NCI-H1105 (cell line): Measurements from ENCODE around the gene UBE2O.

ENCODE experiments used
- DNase-seq: peaks from one replicate; lab custom pipeline; 2025; lab: John Stamatoyannopoulos, UW

The UBE2O gene

GRCh38 chr17:76484228-76484725, 31.3 kb upstream of the UBE2O start:
- DNase-seq, result no peak

DNA sequence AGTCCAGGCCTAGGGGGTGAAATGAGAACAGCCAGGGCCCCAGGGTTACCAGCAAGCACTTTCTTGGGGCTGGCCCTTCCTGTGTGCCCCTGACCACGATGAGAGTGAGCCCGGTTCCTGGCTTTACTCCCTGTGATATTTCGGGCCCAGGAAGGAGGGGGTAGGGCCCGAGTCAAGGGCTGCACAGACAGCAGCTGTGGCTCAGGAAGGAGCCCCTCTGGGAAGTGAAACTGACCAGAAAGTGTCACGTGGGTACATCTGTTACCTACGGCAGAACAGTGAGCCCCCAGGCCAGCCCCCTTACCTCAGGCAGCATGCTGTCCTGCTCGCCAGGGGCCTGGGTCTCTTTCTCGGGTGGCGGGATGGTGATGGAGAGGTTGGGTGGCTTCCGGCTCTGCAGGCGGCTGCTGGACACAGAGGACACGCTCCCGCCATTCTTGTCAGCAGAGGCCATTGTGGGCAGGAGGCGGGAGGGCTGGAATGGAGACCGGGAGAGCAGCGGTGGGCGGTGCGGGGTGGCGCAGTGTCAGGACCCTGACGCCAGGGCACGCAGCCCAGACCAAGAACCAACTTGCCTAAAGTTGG, 28.2 kb upstream of the UBE2O start:
- DNase-seq, result no peak

DNA sequence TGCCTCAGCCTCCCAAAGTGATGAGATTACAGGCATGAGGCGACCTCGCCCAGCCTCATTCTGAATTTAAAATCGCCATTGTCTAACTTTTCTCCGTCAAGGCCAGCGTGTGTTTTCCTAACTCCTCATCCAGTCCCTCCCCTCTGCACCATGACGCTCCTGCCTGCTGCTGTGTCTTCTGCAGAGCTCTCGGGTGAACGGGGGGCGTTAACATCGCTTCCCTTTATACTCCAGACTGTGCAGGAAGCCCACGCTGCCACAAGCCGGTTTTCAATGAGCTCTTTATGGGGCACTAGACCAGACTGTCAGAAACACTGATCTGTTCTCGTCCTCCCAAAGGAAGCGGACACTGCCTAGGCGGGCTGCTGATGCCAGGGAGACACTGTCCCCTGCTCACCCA, 27.7 kb upstream of the UBE2O start:
- DNase-seq, result no peak

GRCh38 chr17:76479515-76480060, 26.6 kb upstream of the UBE2O start:
- DNase-seq, result no peak

DNA sequence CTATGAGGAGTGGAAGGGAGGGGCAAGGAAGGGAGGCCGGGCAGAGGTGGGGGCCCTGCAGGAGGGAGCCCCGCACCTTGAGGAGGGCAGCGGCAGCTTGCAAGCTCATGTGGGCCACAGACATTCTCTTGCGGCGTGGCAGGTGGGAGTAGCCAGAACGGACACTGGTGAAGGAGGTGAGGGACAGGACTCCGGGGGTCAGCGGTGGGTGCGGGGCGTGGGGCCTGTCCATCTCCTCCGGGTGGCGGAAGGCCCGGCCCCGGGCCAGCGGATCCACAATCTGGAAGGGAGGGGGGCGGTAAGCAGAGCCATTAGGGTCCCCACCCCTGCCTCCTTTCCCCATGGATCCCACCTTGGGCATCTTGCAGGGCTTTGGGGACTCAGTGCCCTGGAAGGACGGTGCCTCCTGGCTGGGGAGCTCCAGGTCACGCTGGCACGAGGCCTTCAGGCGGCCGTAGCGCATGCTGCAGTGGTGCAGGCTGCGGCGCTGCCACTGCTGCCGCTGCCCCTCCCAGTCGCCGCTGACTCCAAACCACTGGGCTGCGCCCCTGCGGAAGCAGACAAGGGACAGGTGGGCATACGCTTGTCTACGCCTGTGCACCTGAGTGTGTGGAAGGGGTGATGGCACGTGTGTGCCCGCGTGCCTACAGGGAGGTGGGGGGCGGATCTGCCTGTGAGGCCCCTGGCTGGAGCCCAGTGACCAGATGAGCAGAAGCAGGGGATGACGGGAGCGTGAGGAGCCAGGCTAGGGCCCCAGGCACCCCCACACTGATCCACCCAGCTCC, 26.0 kb upstream of the UBE2O start:
- no peak for DNase-seq

- DNase-seq, result no peak
Observed at GRCh38 chr17:76478097-76478496, 25.1 kb upstream of the UBE2O start.

GRCh38 chr17:76477576-76477975, 24.6 kb upstream of the UBE2O start:
- no peak for DNase-seq

DNA sequence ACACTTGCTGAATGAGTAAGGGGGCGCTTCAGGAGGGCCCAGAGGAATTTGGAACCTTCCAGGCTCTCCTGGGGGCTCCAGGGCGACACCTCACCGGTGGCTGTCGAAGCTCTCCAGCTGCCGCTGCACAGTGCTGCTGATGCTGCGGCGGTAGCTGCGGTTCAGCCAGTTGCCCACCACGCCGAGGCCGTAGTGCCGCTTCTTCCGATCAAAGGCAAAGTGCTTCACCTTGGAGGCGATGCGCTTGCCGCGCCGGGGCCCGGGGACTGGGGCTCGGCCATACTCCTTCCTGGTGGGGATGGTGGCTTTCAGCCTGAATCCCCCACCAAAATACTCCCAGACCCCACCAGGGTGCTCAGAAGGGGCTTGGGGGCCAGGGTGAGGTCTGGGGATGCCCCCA, 23.8 kb upstream of the UBE2O start:
- no peak for DNase-seq

GRCh38 chr17:76475302-76475701, 22.4 kb upstream of the UBE2O start:
- DNase-seq, result no peak

DNA sequence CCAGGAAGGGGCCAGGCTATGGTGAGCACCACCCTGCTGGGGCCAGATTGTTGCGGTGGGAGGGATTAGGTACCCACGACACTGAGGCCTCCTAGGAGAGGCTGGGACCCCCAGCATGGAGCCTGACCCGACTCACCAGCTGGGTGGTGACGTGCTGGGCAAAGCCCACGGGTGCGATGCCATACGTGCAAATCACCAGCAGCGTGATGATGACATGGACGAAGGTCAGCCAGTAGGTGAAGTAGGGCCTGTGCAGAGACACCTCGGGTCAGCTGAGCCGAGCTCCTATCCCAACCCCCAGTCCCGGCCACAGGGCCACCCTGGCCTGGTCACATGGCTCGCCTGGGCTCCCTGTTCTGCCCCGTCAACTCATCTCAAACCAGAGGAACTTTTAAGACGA, 21.9 kb upstream of the UBE2O start:
- no peak for DNase-seq

DNA sequence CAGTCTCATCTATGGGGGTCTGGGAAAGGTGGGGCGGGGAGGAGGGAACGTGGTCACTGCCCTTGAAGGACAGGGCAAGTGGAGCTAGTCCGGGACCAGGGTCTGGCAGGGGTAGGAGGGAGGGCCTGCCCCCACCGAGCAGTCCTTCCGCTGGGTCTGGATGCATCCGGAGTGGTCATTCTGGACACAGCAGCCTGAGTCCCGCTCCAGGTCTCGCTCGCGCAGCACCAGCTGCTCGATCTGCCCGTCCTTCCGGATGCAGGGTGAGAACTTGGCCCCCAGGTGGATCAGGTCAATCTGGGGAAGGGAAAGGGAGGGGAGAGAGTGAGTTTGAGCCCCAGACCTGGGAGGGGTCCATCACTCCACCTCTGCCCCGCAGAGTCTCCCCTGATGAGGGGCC, 21.3 kb upstream of the UBE2O start:
- DNase-seq, result no peak

DNA sequence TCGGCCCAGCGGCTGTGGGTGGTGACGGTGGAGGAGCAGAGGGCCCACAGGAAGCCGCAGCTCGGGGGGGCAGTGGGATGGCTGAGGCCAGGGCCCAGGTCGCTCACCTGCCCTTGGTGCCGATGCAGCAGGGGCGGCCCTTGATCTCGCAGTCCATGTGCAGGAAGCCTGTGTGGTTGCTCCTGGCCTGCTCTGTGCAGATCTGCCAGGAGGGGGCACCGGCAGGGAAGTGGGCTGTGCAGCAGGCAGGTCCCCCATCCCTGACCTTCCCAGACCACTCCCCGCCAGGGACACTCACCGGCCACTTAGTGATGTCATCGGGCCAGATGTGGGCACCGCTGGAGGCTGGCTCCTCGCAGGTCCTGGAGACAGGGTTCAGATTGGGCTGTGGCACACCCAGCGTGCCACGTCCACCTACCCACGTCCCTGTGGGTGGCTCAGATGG, 20.6 kb upstream of the UBE2O start:
- no peak for DNase-seq

- DNase-seq, result no peak
Observed at GRCh38 chr17:76472726-76473125, 19.8 kb upstream of the UBE2O start.

- DNase-seq, result no peak
Observed at GRCh38 chr17:76472258-76472645, 19.3 kb upstream of the UBE2O start.

- no peak for DNase-seq
Observed at GRCh38 chr17:76471498-76472257, 18.7 kb upstream of the UBE2O start.

DNA sequence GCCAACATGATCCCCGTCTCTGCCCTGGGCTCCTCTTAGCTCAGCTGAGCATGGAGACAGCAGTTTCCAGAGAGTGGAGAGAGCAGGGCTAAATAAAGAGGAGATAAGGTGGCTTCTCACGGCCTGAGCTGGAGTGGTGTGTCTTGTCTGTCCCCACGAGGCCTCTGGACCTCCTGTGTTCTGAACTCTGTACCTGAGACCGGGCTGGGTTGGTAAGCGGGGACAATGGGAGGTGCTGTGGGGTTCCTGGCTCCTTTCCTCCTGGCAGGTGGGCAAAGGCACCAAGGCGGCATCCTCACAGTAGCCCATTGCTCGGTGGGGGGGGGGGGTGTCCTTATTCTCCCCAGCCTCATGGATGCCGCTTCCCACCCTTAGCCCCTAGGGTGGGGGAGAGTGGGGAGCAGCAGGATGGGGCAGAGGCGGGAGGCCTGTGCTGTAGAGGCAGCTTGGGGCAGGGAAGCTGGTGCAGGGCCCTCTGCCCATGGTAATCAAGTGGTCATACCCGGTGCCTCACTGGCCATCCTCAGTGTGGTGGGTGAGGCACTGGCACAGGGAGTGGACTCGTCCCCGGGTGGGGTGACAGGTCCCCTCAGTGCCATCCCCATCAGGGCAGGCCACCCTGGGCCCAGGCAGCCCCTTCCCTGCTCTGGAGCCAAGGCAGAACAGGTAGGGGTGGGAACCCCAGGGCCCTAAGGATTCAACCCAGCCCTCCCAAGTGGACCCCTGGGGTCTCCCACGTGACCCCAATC, 17.2 kb upstream of the UBE2O start:
- DNase-seq, result no peak

GRCh38 chr17:76469076-76469990, 16.4 kb upstream of the UBE2O start:
- DNase-seq, result no peak

DNA sequence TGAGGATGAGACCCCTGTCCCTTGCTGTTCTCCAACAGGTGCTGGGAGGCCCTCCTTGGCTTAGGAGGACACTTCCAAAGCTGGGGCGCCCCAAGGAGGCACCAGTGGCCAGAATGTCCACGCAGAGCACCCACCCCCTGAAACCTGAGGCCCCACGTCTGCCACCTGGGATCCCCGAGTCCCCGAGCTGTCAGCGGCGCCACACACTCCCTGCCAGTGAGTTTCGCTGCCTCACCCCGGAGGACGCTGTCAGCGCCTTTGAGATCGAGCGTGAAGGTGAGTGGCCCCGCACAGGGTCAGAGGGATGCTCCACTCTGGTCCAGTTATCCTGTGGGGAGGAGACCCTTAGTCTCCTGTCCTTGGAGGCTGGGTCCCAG, 15.7 kb upstream of the UBE2O start:
- DNase-seq, result no peak

- no peak for DNase-seq
Observed at GRCh38 chr17:76467809-76468633, 15.1 kb upstream of the UBE2O start.

DNA sequence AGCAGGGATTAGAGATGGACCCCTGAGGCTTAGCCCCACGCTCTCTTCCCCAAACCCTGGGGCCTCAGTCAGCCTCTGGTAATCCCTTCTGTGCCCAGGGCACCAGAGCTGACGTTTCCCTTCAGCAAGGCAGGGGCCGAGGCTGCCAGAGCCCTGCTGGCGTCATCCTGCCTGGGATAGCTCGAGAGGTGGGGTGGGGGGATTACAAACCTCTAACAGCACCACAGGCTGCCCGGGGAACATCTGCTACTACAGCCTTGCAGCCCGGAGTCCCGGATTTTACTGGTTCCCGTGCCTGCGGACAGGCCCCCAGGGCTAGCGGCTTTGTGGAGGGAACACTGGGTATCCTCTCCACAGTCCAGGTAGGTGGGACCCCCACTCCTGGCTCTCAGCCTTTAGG, 14.4 kb upstream of the UBE2O start, which contains the start of gene AANAT:
Gene AANAT (plus strand): TSS at position 238 of the 400 bp plus-strand sequence. CDS start 1,144 bp downstream, outside the sequence.
- no peak for DNase-seq
